GM19193 (cell line): Measurements from ENCODE around the gene NOP9.
A peak's percentile ranks its signal among the peaks of the same experiment; 100 is the strongest.

Source experiments
- POLR2A ChIP-seq: IDR thresholded peaks from 4 replicates; pipeline ENCODE4 v1.6.1; 2011; ENCODE audit not compliant: insufficient read depth, insufficient read length; ENCODE audit errors: extremely low read depth

Gene NOP9

DNA sequence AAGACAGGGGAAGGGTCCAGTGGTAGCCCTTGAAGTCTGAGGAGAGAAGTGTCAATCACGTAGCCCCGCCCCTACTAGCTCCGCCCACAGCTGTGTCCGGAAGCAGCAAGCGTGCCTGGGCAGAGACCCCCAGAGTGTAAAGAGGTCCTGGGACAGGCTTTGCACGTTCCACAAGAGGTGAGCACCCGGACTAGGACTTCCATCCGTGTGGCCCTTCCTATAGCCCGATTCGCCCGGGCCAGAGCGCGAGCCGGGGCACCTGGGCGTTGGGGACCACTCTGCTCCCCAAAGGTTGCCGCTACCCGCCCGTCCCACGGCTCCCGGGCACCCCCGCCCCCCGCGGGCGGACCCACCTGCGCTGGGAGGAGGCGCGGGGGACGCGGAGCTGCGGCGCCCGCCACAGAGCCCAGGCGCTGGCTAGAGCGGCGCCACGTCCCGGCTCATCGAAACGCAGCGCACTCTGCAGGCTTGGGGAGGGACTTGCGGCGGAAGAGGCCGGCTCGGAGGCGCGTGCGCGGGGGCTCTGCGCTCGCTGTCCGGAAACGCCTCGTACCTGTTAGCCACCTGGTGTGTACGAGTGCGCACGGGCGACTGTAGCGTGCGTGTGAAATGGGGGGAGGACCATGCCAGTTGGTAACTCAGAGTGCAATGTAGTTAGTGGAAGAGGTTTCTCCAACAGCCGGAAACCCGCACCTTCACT lies 28.4 kb upstream of the NOP9 start, which contains the start of gene RABGGTA:
TSS of gene RABGGTA (minus strand) at position 464 of the 700 bp plus-strand sequence. CDS start 482 bp downstream, outside the sequence.
- peak; percentile 91 for TF ChIP-seq POLR2A

DNA sequence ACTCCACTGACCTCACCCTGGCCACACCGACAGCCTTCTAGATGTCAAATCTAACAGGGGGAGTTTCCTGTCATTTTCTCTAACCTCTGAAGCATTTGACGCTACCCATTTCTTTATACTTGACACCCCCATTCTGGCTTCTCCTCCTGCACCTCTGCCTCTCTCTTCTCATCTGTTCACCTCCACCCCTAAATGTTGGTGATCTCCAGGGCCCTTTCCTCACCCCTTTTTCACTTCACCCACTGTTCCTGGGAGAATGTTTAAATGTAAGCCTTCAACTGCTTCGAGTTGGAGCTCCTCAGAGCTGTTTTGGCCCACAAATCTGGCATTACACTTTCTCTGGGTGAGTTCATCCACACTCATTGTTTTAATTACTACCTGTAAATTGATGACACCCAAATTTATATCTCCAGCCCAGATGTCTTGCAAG lies 27.8 kb upstream of the NOP9 start:
- TF ChIP-seq POLR2A, result no peak

DNA sequence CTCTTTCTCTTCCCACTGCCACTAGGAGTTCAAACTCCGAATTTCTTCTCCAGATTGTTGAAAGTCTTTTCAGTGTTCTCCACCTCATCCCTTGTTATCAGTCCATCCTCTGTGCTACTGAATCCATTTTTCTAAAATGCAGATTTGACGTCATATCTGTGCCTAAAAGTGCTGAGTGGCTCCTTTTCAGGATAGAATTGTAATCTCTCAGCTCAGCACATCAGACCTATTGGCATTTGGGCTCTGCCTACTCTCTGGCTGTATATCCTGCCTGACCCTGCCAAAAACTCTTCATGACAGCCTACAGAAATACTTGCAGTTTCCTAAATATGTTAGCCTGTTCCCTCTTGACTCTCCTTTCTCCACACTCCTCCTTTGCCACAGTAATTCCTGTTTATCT lies 27.2 kb upstream of the NOP9 start:
- TF ChIP-seq POLR2A, result no peak

GRCh38 chr14:24273422-24273998 lies 26.1 kb upstream of the NOP9 start:
- TF ChIP-seq POLR2A, result no peak

GRCh38 chr14:24274101-24274543 lies 25.5 kb upstream of the NOP9 start:
- TF ChIP-seq POLR2A, result peak; percentile 29

GRCh38 chr14:24277071-24277470 lies 22.6 kb upstream of the NOP9 start:
- no peak for TF ChIP-seq POLR2A

- TF ChIP-seq POLR2A, result no peak
Measured at GRCh38 chr14:24277606-24278321, 21.9 kb upstream of the NOP9 start.

DNA sequence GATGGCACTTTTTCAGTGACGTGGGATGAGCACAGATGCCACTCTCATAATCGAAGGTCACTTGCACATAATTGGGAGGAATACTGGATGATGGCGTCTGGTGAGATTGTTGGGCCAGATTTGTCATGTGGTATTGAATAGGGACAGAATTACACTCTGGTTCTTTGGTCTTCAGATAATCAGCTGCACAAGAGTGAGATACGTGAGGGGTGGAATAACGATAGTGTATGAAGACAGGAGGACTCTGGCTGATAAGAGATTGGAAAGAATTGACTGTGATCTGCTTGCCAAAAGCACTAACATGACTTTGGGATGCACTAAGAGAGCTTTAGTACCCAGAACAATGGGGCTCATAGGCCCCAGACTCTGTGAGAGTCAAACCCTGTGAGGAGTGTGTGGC lies 21.2 kb upstream of the NOP9 start:
- TF ChIP-seq POLR2A, result no peak

GRCh38 chr14:24279301-24280186 lies 20.1 kb upstream of the NOP9 start:
- no peak for TF ChIP-seq POLR2A

DNA sequence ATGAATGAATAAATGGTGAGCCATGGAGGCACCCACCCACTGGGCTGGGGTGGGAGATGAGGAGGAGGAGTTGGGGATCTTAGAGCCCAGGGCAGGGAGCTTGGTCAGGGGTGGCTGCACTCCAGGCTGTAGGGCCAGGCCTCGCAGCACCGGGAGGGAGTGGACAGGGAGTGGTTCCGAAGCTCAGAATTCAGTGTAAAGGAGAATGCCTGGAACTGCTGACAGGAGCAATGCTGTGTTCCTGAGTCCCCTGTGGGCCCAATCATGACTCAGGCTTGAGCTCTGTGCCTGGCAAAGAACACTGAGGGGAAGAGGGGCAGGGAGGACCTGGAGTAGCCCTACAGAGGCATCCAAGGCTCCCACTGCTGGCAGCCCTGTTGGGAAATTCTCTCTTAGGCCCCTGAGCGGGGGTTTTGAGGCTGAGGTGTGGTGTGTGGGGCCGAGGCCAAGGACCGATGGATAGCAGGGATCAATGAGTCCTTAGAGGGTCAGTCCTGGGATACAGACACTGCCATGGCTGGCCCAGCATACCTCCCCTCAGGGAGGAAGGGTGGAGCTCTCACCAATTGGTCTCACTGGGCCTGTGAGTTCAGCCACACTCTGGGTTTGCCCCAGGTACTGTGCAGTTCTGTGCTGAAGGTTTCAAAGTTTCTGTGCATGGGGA lies 18.7 kb upstream of the NOP9 start:
- no peak for TF ChIP-seq POLR2A

DNA sequence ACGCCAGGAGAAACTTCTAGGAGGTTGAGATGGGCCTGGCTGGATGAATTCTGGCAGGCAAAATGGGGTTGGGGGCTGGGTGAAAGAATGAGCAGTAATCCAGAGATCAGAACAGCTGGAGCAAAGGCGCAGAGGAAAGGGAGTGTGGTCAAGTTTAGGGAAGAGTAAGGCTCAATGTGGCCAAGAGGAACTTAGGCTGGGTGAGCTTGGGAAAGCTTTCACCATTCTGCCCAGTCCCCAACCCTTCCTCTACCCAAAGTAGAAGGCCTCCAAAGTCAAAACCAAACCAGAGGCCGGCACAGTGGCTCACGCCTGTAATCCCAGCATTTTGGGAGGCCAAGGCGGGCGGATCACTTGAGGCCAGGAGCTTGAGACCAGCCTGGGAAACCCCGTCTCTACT lies 18.0 kb upstream of the NOP9 start:
- no peak for TF ChIP-seq POLR2A

DNA sequence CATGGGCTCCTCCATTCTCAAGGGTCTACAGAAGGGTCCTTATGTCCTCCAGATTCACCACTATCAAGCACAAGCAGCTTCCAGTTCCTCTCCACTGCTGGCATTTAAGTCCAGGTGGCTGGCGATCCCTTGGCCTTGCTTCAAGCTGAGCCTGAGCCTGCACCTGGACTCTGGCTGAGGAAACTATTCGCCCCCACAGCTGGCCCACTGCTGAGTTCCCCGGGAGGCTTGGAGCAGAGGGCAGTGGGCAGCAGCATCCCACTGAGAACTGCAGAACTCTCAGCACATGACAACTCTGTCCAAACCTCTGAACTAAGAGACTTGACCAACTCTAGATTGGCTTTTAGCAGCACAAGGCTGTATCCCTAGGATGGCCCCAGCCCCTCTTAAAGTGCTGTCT lies 16.9 kb upstream of the NOP9 start:
- no peak for TF ChIP-seq POLR2A

GRCh38 chr14:24283796-24284460 lies 15.7 kb upstream of the NOP9 start:
- TF ChIP-seq POLR2A, result no peak

GRCh38 chr14:24284501-24285035 lies 15.1 kb upstream of the NOP9 start:
- TF ChIP-seq POLR2A, result no peak

- no peak for TF ChIP-seq POLR2A
Measured at GRCh38 chr14:24285351-24285750, 14.3 kb upstream of the NOP9 start.
